IPS-NIHi11 (cell line): ENCODE results near the gene PADI3.

Experiments used
- DNase-seq: peaks from one replicate; pipeline ENCODE4 v3.0.0; 2012; ENCODE audit warnings: mixed read lengths, low spot score

The PADI3 gene

GRCh38 chr1:17248781-17249180 lies at the start of gene PADI3:
TSS of gene PADI3 (plus strand) at chr1:17249098. CDS start at chr1:17249138, 40 bp downstream.
- peak; percentile 87 for DNase-seq

- DNase-seq, result no peak
Measured at GRCh38 chr1:17199267-17200044, 49.4 kb upstream of the PADI3 start.

GRCh38 chr1:17200246-17200645 lies 48.7 kb upstream of the PADI3 start:
- no peak for DNase-seq

GRCh38 chr1:17200756-17201155 lies 48.1 kb upstream of the PADI3 start:
- DNase-seq, result no peak

GRCh38 chr1:17201201-17202021 lies 47.5 kb upstream of the PADI3 start:
- peak; percentile 48 for DNase-seq

GRCh38 chr1:17204546-17205440 lies 44.1 kb upstream of the PADI3 start, which contains the start of gene PADI1:
TSS of gene PADI1 (plus strand) at chr1:17205128. CDS start at chr1:17205218, 90 bp downstream.
- DNase-seq, result no peak

- no peak for DNase-seq
Measured at GRCh38 chr1:17205652-17206051, 43.2 kb upstream of the PADI3 start.

GRCh38 chr1:17206196-17206595 lies 42.7 kb upstream of the PADI3 start:
- no peak for DNase-seq

- DNase-seq, result no peak
Measured at GRCh38 chr1:17207046-17207445, 41.9 kb upstream of the PADI3 start.

GRCh38 chr1:17207540-17207939 lies 41.4 kb upstream of the PADI3 start:
- no peak for DNase-seq

GRCh38 chr1:17207966-17208418 lies 40.9 kb upstream of the PADI3 start:
- DNase-seq, result peak; percentile 44

- no peak for DNase-seq
Measured at GRCh38 chr1:17208546-17208945, 40.4 kb upstream of the PADI3 start.

GRCh38 chr1:17209430-17209829 lies 39.5 kb upstream of the PADI3 start:
- no peak for DNase-seq

GRCh38 chr1:17210176-17210575 lies 38.7 kb upstream of the PADI3 start:
- DNase-seq, result no peak

- DNase-seq, result no peak
Measured at GRCh38 chr1:17211377-17211776, 37.5 kb upstream of the PADI3 start.

GRCh38 chr1:17212009-17212408 lies 36.9 kb upstream of the PADI3 start:
- DNase-seq, result peak; percentile 51

GRCh38 chr1:17212487-17213121 lies 36.3 kb upstream of the PADI3 start:
- DNase-seq, result peak; percentile 73

- no peak for DNase-seq
Measured at GRCh38 chr1:17213148-17213781, 35.6 kb upstream of the PADI3 start.

- no peak for DNase-seq
Measured at GRCh38 chr1:17213782-17214148, 35.1 kb upstream of the PADI3 start.

GRCh38 chr1:17214876-17215544 lies 33.9 kb upstream of the PADI3 start:
- peak; percentile 58 for DNase-seq

- no peak for DNase-seq
Measured at GRCh38 chr1:17215545-17215890, 33.4 kb upstream of the PADI3 start.
